HepG2 (cell line): ENCODE data around the gene GBA2. TPM values are rescaled to one million over a fixed set of nuclear protein-coding genes. Genes with fewer than 3 reads are reported as not detected.
A peak's percentile ranks its signal among the peaks of the same experiment; 100 is the strongest.

ENCODE experiments used
- ATAC-seq: fragments of 200-7000 bp; cut with Tn5 transposase; 3 replicates; pipeline ENCODE4 v1.9.1; 2020; ENCODE audit warnings: mild to moderate bottlenecking, moderate library complexity
- BruUV-seq: library from RNA; stranded (reverse); fragments of 400-500 nt; replicated peaks from 2 replicates; lab custom pipeline; 2021; lab: Mats Ljungman, UMichigan
- CTCF ChIA-PET: fragments of 300-600 bp; formaldehyde crosslinking; extraction: SDS; loops from one replicate; lab custom pipeline; 2021; ENCODE audit warnings: low total read pairs, inconsistent platforms, low intra/inter-chr PET ratio; lab: Yijun Ruan, JAX
- POLR2A ChIA-PET: fragments of 350-600 bp; sonication (Branson Sonifier 250); formaldehyde crosslinking; loops from one replicate; lab custom pipeline; 2020; ENCODE audit warnings: antibody characterized with exemption, inconsistent platforms; lab: Yijun Ruan, JAX
- DNase-seq: peaks from one replicate; pipeline ENCODE4 v3.0.0-alpha.2; 2015; ENCODE audit warnings: low spot score
- FAIRE-seq: peaks from 3 replicates; lab custom pipeline; 2011; peaks lifted over from hg19 to GRCh38; lab: Jason Lieb, UNC
- H2AFZ ChIP-seq: one replicate; pipeline ENCODE4 v1.6.1; 2011; ENCODE audit warnings: low read length, inconsistent platforms
- H3K27ac ChIP-seq: fragments of 300-600 bp; 3 replicates; pipeline ENCODE4 v1.8.0; 2011; ENCODE audit warnings: mixed run types, mild to moderate bottlenecking, mixed read lengths, low read length, inconsistent platforms; ENCODE audit not compliant: insufficient read depth; ENCODE audit errors: extremely low read length
- H3K27me3 ChIP-seq, 2 experiments: fragments of 200-600 bp in 1 of 2; 2 replicates in 1 of 2; 3 replicates in 1 of 2; pipeline versions ENCODE4 v1.6.0 to v1.8.0; 2011; ENCODE audit warnings: low read length in 2 of 2, mild to moderate bottlenecking in 2 of 2, moderate library complexity in 2 of 2, inconsistent platforms in 1 of 2; ENCODE audit not compliant: insufficient read depth in 2 of 2, control insufficient read depth in 1 of 2
- H3K36me3 ChIP-seq, 2 experiments: fragments of 200-600 bp in 1 of 2; replicated peaks in 1 of 2; 2 replicates in 1 of 2; 3 replicates in 1 of 2; pipeline versions ENCODE4 v1.5.1 to v1.8.0; 2011; ENCODE audit warnings: low read length in 2 of 2, inconsistent platforms in 1 of 2; ENCODE audit not compliant: insufficient read depth in 2 of 2, control insufficient read depth in 1 of 2
- H3K4me1 ChIP-seq: 2 replicates; pipeline ENCODE4 v1.5.1; 2012; ENCODE audit warnings: low read length, inconsistent platforms; ENCODE audit not compliant: insufficient read depth
- H3K4me2 ChIP-seq: 2 replicates; pipeline ENCODE4 v1.6.0; 2011; ENCODE audit warnings: low read depth, low read length, inconsistent platforms
- H3K4me3 ChIP-seq, 3 experiments: fragments of 200-600 bp in 1 of 3; sonication (generic), shearing (Covaris generic) in 1 of 3; replicated peaks in 1 of 3; 2 replicates each; pipeline ENCODE4 v1.5.1; 2011 to 2016; ENCODE audit warnings: low read length in 3 of 3, inconsistent platforms in 2 of 3, low read depth in 2 of 3, mild to moderate bottlenecking in 2 of 3, control low read depth in 1 of 3, mixed read lengths in 1 of 3; ENCODE audit not compliant: insufficient read depth in 1 of 3
- H3K79me2 ChIP-seq: one replicate; pipeline ENCODE4 v1.6.1; 2011; ENCODE audit warnings: low read length, inconsistent platforms; ENCODE audit not compliant: insufficient read depth
- H3K9ac ChIP-seq: 2 replicates; pipeline ENCODE4 v1.6.0; 2011; ENCODE audit warnings: mild to moderate bottlenecking, low read depth, low read length, inconsistent platforms; ENCODE audit not compliant: insufficient read depth
- H3K9me3 ChIP-seq: 2 replicates; pipeline ENCODE4 v1.5.1; 2012; ENCODE audit warnings: mild to moderate bottlenecking, low read length
- H4K20me1 ChIP-seq: 2 replicates; pipeline ENCODE4 v1.6.0; 2011; ENCODE audit warnings: inconsistent platforms, mild to moderate bottlenecking, low read length, moderate library complexity; ENCODE audit not compliant: insufficient read depth
- CEBPB ChIP-seq: IDR thresholded peaks from 2 replicates; pipeline ENCODE4 v1.6.1; 2011; ENCODE audit warnings: low read depth, low read length, improper control_type of control experiment, borderline replicate concordance
- FOXA1 ChIP-seq, 2 experiments: fragments of 450-650 bp in 1 of 2; sonication (generic) in 1 of 2; formaldehyde crosslinking in 1 of 2; IDR thresholded peaks; 2 replicates each; pipeline versions ENCODE4 v1.4.0 to v1.6.1; 2016 to 2020; ENCODE audit warnings: missing genetic modification reagents in 1 of 2
- GATAD2A ChIP-seq: IDR thresholded peaks from 2 replicates; pipeline ENCODE4 v1.6.1; 2016
- HDAC2 ChIP-seq: sonication (generic); formaldehyde crosslinking; IDR thresholded peaks from 2 replicates; pipeline ENCODE4 v1.4.0; 2020; ENCODE audit warnings: missing genetic modification reagents
- MEIS2 ChIP-seq: sonication (generic); formaldehyde crosslinking; IDR thresholded peaks from 2 replicates; pipeline ENCODE4 v1.9.0; 2021; ENCODE audit warnings: mild to moderate bottlenecking, missing genetic modification reagents
- MTA1 ChIP-seq: sonication (generic); formaldehyde crosslinking; IDR thresholded peaks from 2 replicates; pipeline ENCODE4 v1.4.0; 2020; ENCODE audit warnings: missing genetic modification reagents, mild to moderate bottlenecking, borderline replicate concordance
- NBN ChIP-seq: fragments of 450-650 bp; conservative IDR thresholded peaks from 2 replicates; pipeline ENCODE4 v1.6.1; 2017
- NFIC ChIP-seq: IDR thresholded peaks from 2 replicates; pipeline ENCODE4 v1.6.1; 2012; ENCODE audit warnings: mild to moderate bottlenecking, low read length, inconsistent platforms
- TAF15 ChIP-seq: fragments of 200-400 bp; formaldehyde crosslinking; IDR thresholded peaks from one replicate; pipeline ENCODE4 v1.6.1; 2018; ENCODE audit warnings: mild to moderate bottlenecking, low read depth, low read length; ENCODE audit not compliant: poor library complexity, severe bottlenecking
- ZNF225 ChIP-seq: sonication (generic); formaldehyde crosslinking; IDR thresholded peaks from 2 replicates; pipeline ENCODE4 v1.4.0; 2020; ENCODE audit warnings: mild to moderate bottlenecking, missing genetic modification reagents
- ZNF33A ChIP-seq: sonication (generic); formaldehyde crosslinking; IDR thresholded peaks from 2 replicates; pipeline ENCODE4 v1.5.1; 2020; ENCODE audit warnings: missing genetic modification reagents, mild to moderate bottlenecking, moderate library complexity, borderline replicate concordance
- WGBS: methylation state at CpG from one replicate; pipeline ENCODE4 v1.1.6; 2017; ENCODE audit warnings: low lambda C conversion rate; 5-methylcytosine and 5-hydroxymethylcytosine counted together
- in situ Hi-C: cut with HindIII; loops from 2 replicates; pipeline ENCODE4 v1.10.0; 2017; ENCODE audit warnings: low pct_unique_long_range_greater_than_20kb; ENCODE audit not compliant: extremely low pct_ligation_motif_present
- intact Hi-C: fragments of 100-400 bp; cut with micrococcal nuclease; formaldehyde crosslinking; loops from one replicate; pipeline ENCODE4 v1.10.0; 2022; ENCODE audit not compliant: unreplicated experiment
- polyA plus RNA-seq, 8 experiments: library from polyadenylated mRNA; depleted of rRNA in 3 of 8; stranded (reverse) in 7 of 8; unstranded in 1 of 8; fragments of >200 nt; fragmentation: Illumina TruSeq in 4 of 8; extraction: Trizol in 4 of 8; gene quantifications; 2 replicates each; pipeline versions ENCODE4 v1.2.1 to v1.2.3, GENCODE V29; 2011 to 2016; ENCODE audit warnings: low read depth in 4 of 8, missing spikeins in 1 of 8, mixed read lengths in 1 of 8; ENCODE audit not compliant: insufficient read depth in 1 of 8
- total RNA-seq, 5 experiments: library from RNA; depleted of rRNA; stranded (reverse); fragments of >200 nt; fragmentation: Illumina TruSeq; extraction: Trizol; gene quantifications; 2 replicates each; pipeline ENCODE4 v1.2.3, GENCODE V29; 2016; ENCODE audit warnings: low read depth in 1 of 5
- TF ChIP-seq, protein P1 (sequence below): sonication (generic); formaldehyde crosslinking; IDR thresholded peaks from 2 replicates; pipeline ENCODE4 v1.4.0; 2020; ENCODE audit warnings: missing genetic modification reagents
- TF ChIP-seq, protein P2 (sequence below): IDR thresholded peaks from 2 replicates; pipeline ENCODE4 v1.6.1; 2016; ENCODE audit warnings: mild to moderate bottlenecking
- TF ChIP-seq, protein P3 (sequence below): sonication (generic); formaldehyde crosslinking; conservative IDR thresholded peaks from 2 replicates; pipeline ENCODE4 v1.4.0; 2020; ENCODE audit warnings: mild to moderate bottlenecking, missing genetic modification reagents, moderate library complexity
- TF ChIP-seq, protein P4 (sequence below): sonication (generic); formaldehyde crosslinking; IDR thresholded peaks from 2 replicates; pipeline ENCODE4 v1.5.1; 2020; ENCODE audit warnings: missing genetic modification reagents, mild to moderate bottlenecking, borderline replicate concordance

The GBA2 gene
- total and polyA plus RNA-seq, 2 of the 13 experiments (the other 11 are each of a cell fraction or from before 2014, with no cell fraction given): 37.5 to 86.1 TPM

DNA sequence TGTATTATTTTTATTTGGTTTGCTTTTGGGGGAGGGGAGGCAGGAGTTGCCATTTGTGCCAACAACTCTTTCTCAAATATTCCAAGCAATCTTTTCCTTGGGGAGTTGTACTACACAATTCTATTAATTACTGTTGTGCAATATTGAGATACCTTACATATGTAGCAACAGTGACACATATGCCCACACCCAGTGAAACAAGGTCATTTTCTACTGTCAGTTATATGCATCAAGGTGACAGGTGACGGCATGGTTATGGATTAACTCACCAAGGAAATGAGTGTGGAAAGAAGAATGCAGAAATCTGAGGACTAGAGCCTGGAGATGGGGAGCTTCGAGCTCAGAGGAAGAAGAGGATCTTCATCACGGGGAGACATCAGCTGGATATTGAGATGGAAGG is 22.9 kb upstream of the GBA2 start (continued):
- TF ChIP-seq CEBPB: peak; percentile 93
- TF ChIP-seq, protein P1, sequence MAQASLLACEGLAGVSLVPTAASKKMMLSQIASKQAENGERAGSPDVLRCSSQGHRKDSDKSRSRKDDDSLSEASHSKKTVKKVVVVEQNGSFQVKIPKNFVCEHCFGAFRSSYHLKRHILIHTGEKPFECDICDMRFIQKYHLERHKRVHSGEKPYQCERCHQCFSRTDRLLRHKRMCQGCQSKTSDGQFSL (CRISPR knock-in tag): no peak
- no peak for TF ChIP-seq TAF15
- no peak for TF ChIP-seq MTA1
- peak; percentile 51; the same call in 1 of the 2 replicates for TF ChIP-seq GATAD2A
- TF ChIP-seq, protein P2, sequence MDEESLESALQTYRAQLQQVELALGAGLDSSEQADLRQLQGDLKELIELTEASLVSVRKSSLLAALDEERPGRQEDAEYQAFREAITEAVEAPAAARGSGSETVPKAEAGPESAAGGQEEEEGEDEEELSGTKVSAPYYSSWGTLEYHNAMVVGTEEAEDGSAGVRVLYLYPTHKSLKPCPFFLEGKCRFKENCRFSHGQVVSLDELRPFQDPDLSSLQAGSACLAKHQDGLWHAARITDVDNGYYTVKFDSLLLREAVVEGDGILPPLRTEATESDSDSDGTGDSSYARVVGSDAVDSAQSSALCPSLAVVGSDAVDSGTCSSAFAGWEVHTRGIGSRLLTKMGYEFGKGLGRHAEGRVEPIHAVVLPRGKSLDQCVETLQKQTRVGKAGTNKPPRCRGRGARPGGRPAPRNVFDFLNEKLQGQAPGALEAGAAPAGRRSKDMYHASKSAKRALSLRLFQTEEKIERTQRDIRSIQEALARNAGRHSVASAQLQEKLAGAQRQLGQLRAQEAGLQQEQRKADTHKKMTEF (CRISPR knock-in tag): no peak

DNA sequence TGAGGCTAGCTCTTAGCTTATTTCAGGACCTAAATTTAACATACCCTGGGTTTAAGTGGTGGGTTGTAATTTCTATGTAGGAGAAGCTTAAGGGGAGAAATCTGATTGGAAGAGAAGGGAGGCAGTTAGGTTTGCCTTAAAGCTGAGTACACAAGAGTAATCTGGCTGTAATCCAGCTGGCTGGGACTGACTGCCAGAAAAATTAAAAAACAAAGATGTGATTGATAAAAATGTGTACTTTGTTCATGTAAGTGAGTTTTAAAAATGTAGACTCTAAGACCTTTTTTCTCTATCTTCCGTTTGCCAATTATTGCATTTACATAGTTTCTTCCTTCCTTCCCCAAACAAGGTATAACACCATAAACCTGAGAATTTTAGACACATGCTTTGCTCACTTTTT is 22.5 kb upstream of the GBA2 start:
- Histone ChIP-seq H3K9me3 (no peaks in the 10 kb centered on the region), H3K4me2 (peak overlapping the region; percentile 32; the same call in 1 of the 2 replicates), H2AFZ (no peak overlapping the region), H3K36me3 (no peaks in the 10 kb centered on the region), H3K27me3 (no peaks in the 10 kb centered on the region), H3K4me3 (no peak overlapping the region), H3K9ac (no peak overlapping the region), H4K20me1 (no peaks in the 10 kb centered on the region), H3K27ac (peak overlapping the region; percentile 21), H3K79me2 (peaks cover 7% of the 10 kb centered on the region), H3K4me1 (peaks cover 50% of the 10 kb centered on the region)
- DNase-seq: peak; percentile 64
- BruUV-seq: no TSS peak
- peak; percentile 35; the same call in 2 of the 3 replicates for ATAC-seq
- CTCF ChIA-PET: no interaction called here
- TF ChIP-seq NFIC (peak; percentile 20; the same call in 1 of the 2 replicates), HDAC2 (CRISPR knock-in tag) (0 out of 2 replicates have a peak, but pooled peaks have one; percentile 3), MEIS2 (CRISPR knock-in tag) (no peak), ZNF225 (CRISPR knock-in tag) (no peak), FOXA1 (IDR thresholded peaks at IDR 0.05) (no peak), FOXA1 (CRISPR knock-in tag; IDR thresholded peaks at IDR 0.05) (peak; percentile 54; the same call in 1 of the 2 replicates), NBN (no peak), ZNF33A (CRISPR knock-in tag) (no peak)
- TF ChIP-seq, protein P3, sequence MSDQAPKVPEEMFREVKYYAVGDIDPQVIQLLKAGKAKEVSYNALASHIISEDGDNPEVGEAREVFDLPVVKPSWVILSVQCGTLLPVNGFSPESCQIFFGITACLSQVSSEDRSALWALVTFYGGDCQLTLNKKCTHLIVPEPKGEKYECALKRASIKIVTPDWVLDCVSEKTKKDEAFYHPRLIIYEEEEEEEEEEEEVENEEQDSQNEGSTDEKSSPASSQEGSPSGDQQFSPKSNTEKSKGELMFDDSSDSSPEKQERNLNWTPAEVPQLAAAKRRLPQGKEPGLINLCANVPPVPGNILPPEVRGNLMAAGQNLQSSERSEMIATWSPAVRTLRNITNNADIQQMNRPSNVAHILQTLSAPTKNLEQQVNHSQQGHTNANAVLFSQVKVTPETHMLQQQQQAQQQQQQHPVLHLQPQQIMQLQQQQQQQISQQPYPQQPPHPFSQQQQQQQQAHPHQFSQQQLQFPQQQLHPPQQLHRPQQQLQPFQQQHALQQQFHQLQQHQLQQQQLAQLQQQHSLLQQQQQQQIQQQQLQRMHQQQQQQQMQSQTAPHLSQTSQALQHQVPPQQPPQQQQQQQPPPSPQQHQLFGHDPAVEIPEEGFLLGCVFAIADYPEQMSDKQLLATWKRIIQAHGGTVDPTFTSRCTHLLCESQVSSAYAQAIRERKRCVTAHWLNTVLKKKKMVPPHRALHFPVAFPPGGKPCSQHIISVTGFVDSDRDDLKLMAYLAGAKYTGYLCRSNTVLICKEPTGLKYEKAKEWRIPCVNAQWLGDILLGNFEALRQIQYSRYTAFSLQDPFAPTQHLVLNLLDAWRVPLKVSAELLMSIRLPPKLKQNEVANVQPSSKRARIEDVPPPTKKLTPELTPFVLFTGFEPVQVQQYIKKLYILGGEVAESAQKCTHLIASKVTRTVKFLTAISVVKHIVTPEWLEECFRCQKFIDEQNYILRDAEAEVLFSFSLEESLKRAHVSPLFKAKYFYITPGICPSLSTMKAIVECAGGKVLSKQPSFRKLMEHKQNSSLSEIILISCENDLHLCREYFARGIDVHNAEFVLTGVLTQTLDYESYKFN: 0 out of 2 replicates have a peak, but pooled peaks have one; percentile 16
- TF ChIP-seq, protein P4, sequence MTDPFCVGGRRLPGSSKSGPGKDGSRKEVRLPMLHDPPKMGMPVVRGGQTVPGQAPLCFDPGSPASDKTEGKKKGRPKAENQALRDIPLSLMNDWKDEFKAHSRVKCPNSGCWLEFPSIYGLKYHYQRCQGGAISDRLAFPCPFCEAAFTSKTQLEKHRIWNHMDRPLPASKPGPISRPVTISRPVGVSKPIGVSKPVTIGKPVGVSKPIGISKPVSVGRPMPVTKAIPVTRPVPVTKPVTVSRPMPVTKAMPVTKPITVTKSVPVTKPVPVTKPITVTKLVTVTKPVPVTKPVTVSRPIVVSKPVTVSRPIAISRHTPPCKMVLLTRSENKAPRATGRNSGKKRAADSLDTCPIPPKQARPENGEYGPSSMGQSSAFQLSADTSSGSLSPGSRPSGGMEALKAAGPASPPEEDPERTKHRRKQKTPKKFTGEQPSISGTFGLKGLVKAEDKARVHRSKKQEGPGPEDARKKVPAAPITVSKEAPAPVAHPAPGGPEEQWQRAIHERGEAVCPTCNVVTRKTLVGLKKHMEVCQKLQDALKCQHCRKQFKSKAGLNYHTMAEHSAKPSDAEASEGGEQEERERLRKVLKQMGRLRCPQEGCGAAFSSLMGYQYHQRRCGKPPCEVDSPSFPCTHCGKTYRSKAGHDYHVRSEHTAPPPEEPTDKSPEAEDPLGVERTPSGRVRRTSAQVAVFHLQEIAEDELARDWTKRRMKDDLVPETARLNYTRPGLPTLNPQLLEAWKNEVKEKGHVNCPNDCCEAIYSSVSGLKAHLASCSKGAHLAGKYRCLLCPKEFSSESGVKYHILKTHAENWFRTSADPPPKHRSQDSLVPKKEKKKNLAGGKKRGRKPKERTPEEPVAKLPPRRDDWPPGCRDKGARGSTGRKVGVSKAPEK: no peak
- WGBS: 14% methylated on average over 1 of the region's 1 CpG
- POLR2A ChIA-PET: interaction anchor here (0.7 to 2.3 kb wide), 6 partner anchors 12 to 43 kb away, joined by 3 to 7 read pairs (median 4); partner anchors contain the start of genes CREB3, GBA2, HINT2 and RGP1
- peak; percentile 73 for FAIRE-seq
- in situ Hi-C loops: no loop called here
- intact Hi-C loops: no loop called here
